ENCODE data around the gene NKTR. TPM values are rescaled to one million over a fixed set of nuclear protein-coding genes. Genes with fewer than 3 reads are reported as not detected.

Gene NKTR
- polyA plus RNA-seq, 1 donor (not counting 4 experiments of a cell fraction or from before 2014, with no cell fraction given), result 38.6 TPM

DNA sequence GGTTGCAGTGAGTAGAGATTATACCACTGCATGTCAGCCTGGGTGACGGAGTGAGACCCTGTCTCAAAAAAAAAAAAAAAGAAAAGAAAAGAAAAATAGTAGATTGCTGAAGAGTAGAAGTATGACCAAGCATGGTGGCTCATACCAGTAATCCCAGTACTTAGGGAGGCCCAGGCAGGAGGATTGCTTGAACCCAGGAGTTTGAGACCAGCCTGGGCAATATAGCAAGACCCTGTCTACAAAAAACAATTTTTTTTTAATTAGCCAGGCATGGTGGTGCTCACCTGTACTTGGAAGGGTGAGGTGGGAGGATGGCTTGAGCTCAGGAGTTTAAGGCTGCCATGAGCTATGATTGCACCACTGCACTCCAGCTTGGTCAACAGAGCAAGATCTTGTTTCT is 2.5 kb downstream of the NKTR start:
- Histone ChIP-seq H3K4me2 (ENCODE audit: control insufficient read depth, extremely low read depth, insufficient read depth, low read depth, low read length) (no peak overlapping the region), H3K9me3 (ENCODE audit: control insufficient read depth, low read depth, low read length) (no peaks in the 10 kb centered on the region), H2AFZ (ENCODE audit: control insufficient read depth, low read length) (no peak overlapping the region), H3K27me3 (ENCODE audit: control insufficient read depth, extremely low read depth, insufficient read depth, low read length) (no peaks in the 10 kb centered on the region), H4K20me1 (ENCODE audit: control insufficient read depth, extremely low read depth, insufficient read depth, low read length) (peaks cover 4% of the 10 kb centered on the region), H3K27ac (ENCODE audit: control insufficient read depth, insufficient read depth, low read length) (no peak overlapping the region), H3K9ac (ENCODE audit: control insufficient read depth, extremely low read depth, insufficient read depth, low read length) (no peak overlapping the region), H3K9me1 (ENCODE audit: control insufficient read depth, extremely low read depth, insufficient read depth, low read length) (no peaks in the 10 kb centered on the region), H3K4me1 (ENCODE audit: control insufficient read depth, extremely low read depth, insufficient read depth, low read length) (peaks cover 25% of the 10 kb centered on the region), H3K79me2 (ENCODE audit: control insufficient read depth, insufficient read depth, low read length) (peaks cover 69% of the 10 kb centered on the region), H3K4me3 (ENCODE audit: control insufficient read depth in 2 of 3, extremely low read depth in 1 of 3, insufficient read depth in 2 of 3, low read depth in 1 of 3, low read length in 3 of 3) (no peak overlapping the region), H3K36me3 (ENCODE audit: control insufficient read depth in 2 of 2, extremely low read depth in 1 of 2, insufficient read depth in 2 of 2, low read length in 2 of 2) (peaks cover 0 to 6% of the 10 kb centered on the region in 2 experiments)
- DNase-seq (ENCODE audit: low read depth, low spot score), result no peak
- dilution Hi-C loops (cut with MboI; ENCODE audit: extremely low pct_ligation_motif_present, low sequenced_read_pairs), result no loop called here
- TF ChIP-seq EZH2 (IDR thresholded peaks at IDR 0.05; ENCODE audit: low read length), result no peak
- TF ChIP-seq, protein P1, sequence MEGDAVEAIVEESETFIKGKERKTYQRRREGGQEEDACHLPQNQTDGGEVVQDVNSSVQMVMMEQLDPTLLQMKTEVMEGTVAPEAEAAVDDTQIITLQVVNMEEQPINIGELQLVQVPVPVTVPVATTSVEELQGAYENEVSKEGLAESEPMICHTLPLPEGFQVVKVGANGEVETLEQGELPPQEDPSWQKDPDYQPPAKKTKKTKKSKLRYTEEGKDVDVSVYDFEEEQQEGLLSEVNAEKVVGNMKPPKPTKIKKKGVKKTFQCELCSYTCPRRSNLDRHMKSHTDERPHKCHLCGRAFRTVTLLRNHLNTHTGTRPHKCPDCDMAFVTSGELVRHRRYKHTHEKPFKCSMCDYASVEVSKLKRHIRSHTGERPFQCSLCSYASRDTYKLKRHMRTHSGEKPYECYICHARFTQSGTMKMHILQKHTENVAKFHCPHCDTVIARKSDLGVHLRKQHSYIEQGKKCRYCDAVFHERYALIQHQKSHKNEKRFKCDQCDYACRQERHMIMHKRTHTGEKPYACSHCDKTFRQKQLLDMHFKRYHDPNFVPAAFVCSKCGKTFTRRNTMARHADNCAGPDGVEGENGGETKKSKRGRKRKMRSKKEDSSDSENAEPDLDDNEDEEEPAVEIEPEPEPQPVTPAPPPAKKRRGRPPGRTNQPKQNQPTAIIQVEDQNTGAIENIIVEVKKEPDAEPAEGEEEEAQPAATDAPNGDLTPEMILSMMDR (optimal IDR thresholded peaks at IDR 0.05 in 1 of 3, IDR thresholded peaks at IDR 0.05 in 1 of 3, conservative IDR thresholded peaks at IDR 0.05 in 1 of 3; ENCODE audit: extremely low read depth in 1 of 3, insufficient read depth in 2 of 3, low read length in 3 of 3), result no peak
- no peak for FAIRE-seq

DNA sequence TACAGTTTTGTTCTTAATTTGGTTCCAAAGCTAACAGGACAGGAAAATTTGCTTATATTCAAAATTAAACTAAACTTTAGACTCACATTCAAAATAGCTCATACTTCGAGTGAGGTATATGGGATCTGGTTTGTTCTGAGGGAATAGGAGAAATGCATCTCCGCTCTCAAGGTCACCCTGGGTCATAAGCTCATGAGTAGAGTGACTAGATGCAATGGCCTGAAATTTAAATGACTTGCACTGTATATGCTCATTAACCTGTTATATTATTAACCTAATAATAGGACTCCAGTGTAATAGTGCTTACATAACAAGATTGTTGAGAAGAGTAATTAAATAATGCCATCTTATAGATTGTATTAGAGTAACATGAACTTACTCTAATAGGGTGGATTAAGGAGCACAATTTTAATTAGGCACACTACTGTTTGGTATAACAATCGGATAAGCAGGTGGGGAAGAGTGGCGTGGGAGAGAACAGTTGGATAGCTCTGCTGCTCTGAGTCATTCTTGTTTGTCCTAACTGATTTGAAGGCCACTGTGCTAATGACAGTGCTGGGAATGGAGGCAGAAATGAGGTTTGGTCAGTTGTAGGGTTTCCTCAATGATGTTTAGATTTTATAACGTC is 5.2 kb downstream of the NKTR start:
- no peak overlapping the region for H3K9ac ChIP-seq (ENCODE audit: control insufficient read depth, extremely low read depth, insufficient read depth, low read length)
- H3K4me1 ChIP-seq (ENCODE audit: control insufficient read depth, extremely low read depth, insufficient read depth, low read length), result peaks cover 25% of the 10 kb centered on the region
- H2AFZ ChIP-seq (ENCODE audit: control insufficient read depth, low read length), result no peak overlapping the region
- no peaks in the 10 kb centered on the region for H3K9me1 ChIP-seq (ENCODE audit: control insufficient read depth, extremely low read depth, insufficient read depth, low read length)
- no peaks in the 10 kb centered on the region for H3K9me3 ChIP-seq (ENCODE audit: control insufficient read depth, low read depth, low read length)
- dilution Hi-C loops (cut with MboI; ENCODE audit: extremely low pct_ligation_motif_present, low sequenced_read_pairs), result no loop called here
- H3K27ac ChIP-seq (ENCODE audit: control insufficient read depth, insufficient read depth, low read length), result no peak overlapping the region
- H3K4me2 ChIP-seq (ENCODE audit: control insufficient read depth, extremely low read depth, insufficient read depth, low read depth, low read length), result no peak overlapping the region
- TF ChIP-seq, protein P1 (optimal IDR thresholded peaks at IDR 0.05 in 1 of 3, IDR thresholded peaks at IDR 0.05 in 1 of 3, conservative IDR thresholded peaks at IDR 0.05 in 1 of 3; ENCODE audit: extremely low read depth in 1 of 3, insufficient read depth in 2 of 3, low read length in 3 of 3), result no peak
- no peak for TF ChIP-seq EZH2 (IDR thresholded peaks at IDR 0.05; ENCODE audit: low read length)
- FAIRE-seq (no peak), DNase-seq (ENCODE audit: low read depth, low spot score) (no peak)
- H3K79me2 ChIP-seq (ENCODE audit: control insufficient read depth, insufficient read depth, low read length), result peaks cover 92% of the 10 kb centered on the region
- H3K36me3 ChIP-seq (ENCODE audit: control insufficient read depth in 2 of 2, extremely low read depth in 1 of 2, insufficient read depth in 2 of 2, low read length in 2 of 2), result peaks cover 0 to 6% of the 10 kb centered on the region in 2 experiments
- H4K20me1 ChIP-seq (ENCODE audit: control insufficient read depth, extremely low read depth, insufficient read depth, low read length), result peaks cover 4% of the 10 kb centered on the region
- H3K4me3 ChIP-seq (ENCODE audit: control insufficient read depth in 2 of 3, extremely low read depth in 1 of 3, insufficient read depth in 2 of 3, low read depth in 1 of 3, low read length in 3 of 3), result no peak overlapping the region
- H3K27me3 ChIP-seq (ENCODE audit: control insufficient read depth, extremely low read depth, insufficient read depth, low read length), result no peaks in the 10 kb centered on the region

All from keratinocyte (primary cell).